K562 (cell line): ENCODE results near the gene CLSTN1. TPM values are rescaled to one million over a fixed set of nuclear protein-coding genes. Genes with fewer than 3 reads are reported as not detected.

ENCODE experiments used
- EGR1 ChIP-seq: fragments of 450-650 bp; conservative IDR thresholded peaks from 2 replicates; pipeline ENCODE4 v1.6.1; 2017; ENCODE audit warnings: mild to moderate bottlenecking
- KLF13 ChIP-seq: fragments of 450-650 bp; IDR thresholded peaks from 2 replicates; pipeline ENCODE4 v1.6.1; 2016; ENCODE audit warnings: missing genetic modification characterization, low read depth, mild to moderate bottlenecking, missing compliant biosample characterization, moderate library complexity, borderline replicate concordance
- LARP7 ChIP-seq: fragments of 450-650 bp; IDR thresholded peaks from 2 replicates; pipeline ENCODE4 v1.6.1; 2016
- RBM15 ChIP-seq: fragments of 200-400 bp; formaldehyde crosslinking; IDR thresholded peaks from 2 replicates; pipeline ENCODE4 v1.6.1; 2018; ENCODE audit warnings: mild to moderate bottlenecking, low read length, moderate library complexity; ENCODE audit not compliant: insufficient read depth
- SAP30 ChIP-seq: fragments of 200-600 bp; sonication (generic); IDR thresholded peaks from 2 replicates; pipeline ENCODE4 v1.6.1; 2012; ENCODE audit warnings: borderline replicate concordance, low read depth, mild to moderate bottlenecking, moderate library complexity, low read length, control low read depth, inconsistent platforms; ENCODE audit not compliant: insufficient read depth, poor library complexity, severe bottlenecking
- STAG1 ChIP-seq: sonication (generic); formaldehyde crosslinking; IDR thresholded peaks from 2 replicates; pipeline ENCODE4 v1.5.0; 2020; ENCODE audit warnings: missing genetic modification reagents, borderline replicate concordance
- TCFL5 ChIP-seq: fragments of 250-450 bp; sonication (Bioruptor Pico); conservative IDR thresholded peaks from 2 replicates; pipeline ENCODE4 v1.6.1; 2021; ENCODE audit warnings: mild to moderate bottlenecking, moderate library complexity, matching md5 sums
- THRB ChIP-seq: fragments of 450-650 bp; formaldehyde crosslinking; conservative IDR thresholded peaks from 2 replicates; pipeline ENCODE4 v1.4.0; 2022; ENCODE audit warnings: mild to moderate bottlenecking, missing genetic modification characterization
- XRCC4 ChIP-seq: IDR thresholded peaks from one replicate; pipeline ENCODE4 v1.6.1; 2011; ENCODE audit not compliant: insufficient read depth, insufficient read length; ENCODE audit errors: extremely low read depth
- ZEB2 ChIP-seq: fragments of 450-650 bp; IDR thresholded peaks from 2 replicates; pipeline ENCODE4 v1.6.1; 2016
- ZFX ChIP-seq: sonication (generic); formaldehyde crosslinking; IDR thresholded peaks from 2 replicates; pipeline ENCODE4 v1.8.0; 2022; ENCODE audit warnings: mild to moderate bottlenecking, missing genetic modification reagents, moderate library complexity
- ZNF239 ChIP-seq: fragments of 250-450 bp; sonication (Bioruptor Pico); IDR thresholded peaks from 2 replicates; pipeline ENCODE4 v1.4.0; 2020; ENCODE audit warnings: mild to moderate bottlenecking
- ZNF354B ChIP-seq: fragments of 250-450 bp; sonication (Bioruptor Pico); IDR thresholded peaks from 2 replicates; pipeline ENCODE4 v1.4.0; 2020
- ZNF444 ChIP-seq: fragments of 250-450 bp; sonication (Bioruptor Pico); IDR thresholded peaks from 2 replicates; pipeline ENCODE4 v1.4.0; 2020; ENCODE audit warnings: mild to moderate bottlenecking, moderate library complexity
- ZNF830 ChIP-seq: fragments of 250-450 bp; sonication (Bioruptor Pico); IDR thresholded peaks from 2 replicates; pipeline ENCODE4 v1.5.0; 2021; ENCODE audit warnings: mild to moderate bottlenecking
- polyA plus RNA-seq, 8 experiments: library from polyadenylated mRNA; depleted of rRNA in 4 of 8; stranded (reverse) in 5 of 8; unstranded in 3 of 8; fragments of >200 nt; fragmentation: Nextera tagmentation in 2 of 8; fragmentation: Illumina TruSeq in 1 of 8; extraction: Ambion mirVana in 2 of 8; extraction: Trizol in 1 of 8; gene quantifications; 2 replicates each; pipeline versions ENCODE4 v1.2.1 to v1.2.3, GENCODE V29; 2011 to 2014; ENCODE audit warnings: inconsistent platforms in 1 of 8, missing spikeins in 1 of 8
- total RNA-seq, 7 experiments: library from RNA; depleted of rRNA in 6 of 7; stranded (reverse); fragments of >200 nt in 6 of 7; fragmentation: Illumina TruSeq in 2 of 7; extraction: Trizol in 2 of 7; gene quantifications; 2 replicates each; pipeline versions ENCODE4 v1.2.1 to v1.2.3, GENCODE V29; 2011 to 2021; ENCODE audit warnings: low replicate concordance in 1 of 7

The CLSTN1 gene
- total and polyA plus RNA-seq, 9 of the 15 experiments (the other 6 are each of a cell fraction or from before 2014, with no cell fraction given): 1.1 to 32.5 (median 13.3) TPM

- TF ChIP-seq THRB: no peak
- TF ChIP-seq ZFX: no peak
- TF ChIP-seq LARP7: no peak
- TF ChIP-seq EGR1: no peak
- no peak for TF ChIP-seq ZNF830
- no peak for TF ChIP-seq KLF13 (tag)
- TF ChIP-seq ZNF354B (CRISPR knock-in tag): no peak
- TF ChIP-seq ZEB2: no peak
- no peak for TF ChIP-seq SAP30
- no peak for TF ChIP-seq ZNF444 (CRISPR knock-in tag)
- no peak for TF ChIP-seq XRCC4
- no peak for TF ChIP-seq RBM15
- no peak for TF ChIP-seq ZNF239 (CRISPR knock-in tag)
- TF ChIP-seq TCFL5 (CRISPR knock-in tag): no peak
- no peak for TF ChIP-seq STAG1
Observed at GRCh38 chr1:9722378-9722749, 101.4 kb downstream of the CLSTN1 start (continued).
